IMR-90 (cell line): ENCODE measurements around the gene CDK6.

ENCODE experiments used
- MAZ ChIP-seq: IDR thresholded peaks from 2 replicates; pipeline ENCODE4 v1.6.1; 2012; ENCODE audit warnings: low read depth, mild to moderate bottlenecking, low read length, improper control_type of control experiment, moderate library complexity, borderline replicate concordance
- RAD21 ChIP-seq: IDR thresholded peaks from 2 replicates; pipeline ENCODE4 v1.6.1; 2012; ENCODE audit warnings: low read length, improper control_type of control experiment
- RFX5 ChIP-seq: IDR thresholded peaks from 2 replicates; pipeline ENCODE4 v1.8.0; 2012; ENCODE audit warnings: low read depth, mild to moderate bottlenecking, low read length, moderate library complexity
- SMC3 ChIP-seq: fragments of 150-350 bp; IDR thresholded peaks from 2 replicates; pipeline ENCODE4 v1.6.1; 2016; ENCODE audit warnings: low read depth, mild to moderate bottlenecking, antibody characterized with exemption, low read length, moderate library complexity
- TF ChIP-seq, protein P1 (sequence below): conservative IDR thresholded peaks from 2 replicates; pipeline ENCODE4 v1.5.1; 2012; ENCODE audit warnings: mild to moderate bottlenecking, low read depth, low read length, improper control_type of control experiment
- TF ChIP-seq, protein P2 (sequence below): fragments of 150-350 bp; IDR thresholded peaks from 2 replicates; pipeline ENCODE4 v1.6.1; 2016; ENCODE audit warnings: low read depth, mild to moderate bottlenecking, low read length, moderate library complexity, borderline replicate concordance

DNA sequence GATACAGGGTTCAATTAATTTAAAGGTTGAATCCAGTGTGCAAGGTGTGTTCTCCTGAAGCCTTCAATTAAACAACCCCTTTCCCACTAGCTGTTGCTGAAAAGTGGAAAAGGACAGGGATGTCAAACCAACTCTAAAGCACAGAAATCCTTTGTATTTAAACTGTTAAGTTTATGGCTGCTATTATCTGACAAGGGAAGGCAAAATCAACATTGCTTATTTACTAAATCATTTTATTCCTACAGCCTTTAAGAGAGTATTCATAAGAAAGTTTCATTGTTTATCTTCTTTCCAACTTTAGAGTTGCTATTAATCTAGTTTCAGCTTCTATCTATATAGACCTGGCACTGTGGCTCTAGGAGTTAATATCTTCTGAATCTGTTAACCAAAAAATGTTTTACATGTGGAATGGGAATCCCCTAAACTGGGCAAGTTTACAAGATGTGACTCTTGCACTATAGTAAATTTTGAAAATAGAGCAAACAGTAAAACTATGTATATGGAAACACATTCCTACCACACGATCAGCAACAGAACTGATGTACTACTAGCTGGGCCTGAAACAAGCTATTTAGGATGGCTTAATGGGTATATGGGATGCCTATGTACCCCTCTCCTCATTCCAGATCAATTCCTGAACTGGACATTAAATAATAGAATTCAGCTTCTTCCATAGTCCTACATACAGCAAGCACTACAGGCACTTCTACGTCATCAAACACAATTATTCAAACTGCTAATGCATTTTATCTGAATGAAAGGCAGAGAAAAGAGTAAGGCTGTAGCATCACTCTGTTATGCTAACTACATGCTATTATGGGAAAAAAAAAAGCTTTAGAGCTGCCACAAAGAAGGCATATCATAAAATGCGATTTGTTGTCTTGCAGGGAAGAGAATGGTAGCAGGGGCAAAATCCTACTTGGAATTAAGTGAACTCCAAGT is 52.8 kb downstream of the CDK6 start:
- TF ChIP-seq SMC3: no peak
- TF ChIP-seq, protein P1, sequence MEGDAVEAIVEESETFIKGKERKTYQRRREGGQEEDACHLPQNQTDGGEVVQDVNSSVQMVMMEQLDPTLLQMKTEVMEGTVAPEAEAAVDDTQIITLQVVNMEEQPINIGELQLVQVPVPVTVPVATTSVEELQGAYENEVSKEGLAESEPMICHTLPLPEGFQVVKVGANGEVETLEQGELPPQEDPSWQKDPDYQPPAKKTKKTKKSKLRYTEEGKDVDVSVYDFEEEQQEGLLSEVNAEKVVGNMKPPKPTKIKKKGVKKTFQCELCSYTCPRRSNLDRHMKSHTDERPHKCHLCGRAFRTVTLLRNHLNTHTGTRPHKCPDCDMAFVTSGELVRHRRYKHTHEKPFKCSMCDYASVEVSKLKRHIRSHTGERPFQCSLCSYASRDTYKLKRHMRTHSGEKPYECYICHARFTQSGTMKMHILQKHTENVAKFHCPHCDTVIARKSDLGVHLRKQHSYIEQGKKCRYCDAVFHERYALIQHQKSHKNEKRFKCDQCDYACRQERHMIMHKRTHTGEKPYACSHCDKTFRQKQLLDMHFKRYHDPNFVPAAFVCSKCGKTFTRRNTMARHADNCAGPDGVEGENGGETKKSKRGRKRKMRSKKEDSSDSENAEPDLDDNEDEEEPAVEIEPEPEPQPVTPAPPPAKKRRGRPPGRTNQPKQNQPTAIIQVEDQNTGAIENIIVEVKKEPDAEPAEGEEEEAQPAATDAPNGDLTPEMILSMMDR: no peak
- no peak for TF ChIP-seq RAD21
- TF ChIP-seq MAZ: no peak
- TF ChIP-seq, protein P2, sequence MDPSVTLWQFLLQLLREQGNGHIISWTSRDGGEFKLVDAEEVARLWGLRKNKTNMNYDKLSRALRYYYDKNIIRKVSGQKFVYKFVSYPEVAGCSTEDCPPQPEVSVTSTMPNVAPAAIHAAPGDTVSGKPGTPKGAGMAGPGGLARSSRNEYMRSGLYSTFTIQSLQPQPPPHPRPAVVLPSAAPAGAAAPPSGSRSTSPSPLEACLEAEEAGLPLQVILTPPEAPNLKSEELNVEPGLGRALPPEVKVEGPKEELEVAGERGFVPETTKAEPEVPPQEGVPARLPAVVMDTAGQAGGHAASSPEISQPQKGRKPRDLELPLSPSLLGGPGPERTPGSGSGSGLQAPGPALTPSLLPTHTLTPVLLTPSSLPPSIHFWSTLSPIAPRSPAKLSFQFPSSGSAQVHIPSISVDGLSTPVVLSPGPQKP: no peak
- no peak for TF ChIP-seq RFX5
